GM23338 (cell line): ENCODE data around the gene BBS1. TPM values are rescaled to one million over a fixed set of nuclear protein-coding genes. Genes with fewer than 3 reads are reported as not detected.

Experiments
- ATAC-seq: fragments of 200-7000 bp; cut with Tn5 transposase; 3 replicates; pipeline ENCODE4 v1.9.1; 2020
- DNase-seq: peaks from one replicate; pipeline ENCODE4 v3.0.0-alpha.2; 2015; ENCODE audit warnings: low spot score
- H2AFZ ChIP-seq: fragments of 200-600 bp; sonication (generic); 2 replicates; pipeline ENCODE4 v1.8.0; 2016; ENCODE audit warnings: antibody characterized with exemption, mild to moderate bottlenecking, moderate library complexity
- H3F3A ChIP-seq: fragments of 200-600 bp; sonication (generic); replicated peaks from 2 replicates; pipeline ENCODE4 v1.8.0; 2017; ENCODE audit warnings: antibody characterized with exemption, mixed run types, low read depth
- H3K27ac ChIP-seq: fragments of 200-600 bp; sonication (generic); 2 replicates; pipeline ENCODE4 v1.6.1; 2016; ENCODE audit warnings: low read depth
- H3K27me3 ChIP-seq: fragments of 200-600 bp; sonication (generic); 2 replicates; pipeline ENCODE4 v1.8.0; 2016; ENCODE audit warnings: mild to moderate bottlenecking, mixed run types, moderate library complexity; ENCODE audit not compliant: insufficient read depth
- H3K36me3 ChIP-seq: fragments of 200-600 bp; sonication (generic); 2 replicates; pipeline ENCODE4 v1.8.0; 2016; ENCODE audit warnings: mild to moderate bottlenecking; ENCODE audit not compliant: insufficient read depth
- H3K4me1 ChIP-seq: fragments of 200-600 bp; sonication (generic); 2 replicates; pipeline ENCODE4 v1.8.0; 2016; ENCODE audit warnings: mild to moderate bottlenecking, moderate library complexity; ENCODE audit not compliant: insufficient read depth
- H3K4me2 ChIP-seq: fragments of 200-600 bp; sonication (generic); 2 replicates; pipeline ENCODE4 v1.7.1; 2017; ENCODE audit warnings: mixed run types
- H3K4me3 ChIP-seq: fragments of 200-600 bp; sonication (generic); 2 replicates; pipeline ENCODE4 v1.6.1; 2016; ENCODE audit warnings: mixed run types
- H3K79me2 ChIP-seq: fragments of 200-600 bp; sonication (generic); replicated peaks from 2 replicates; pipeline ENCODE4 v1.8.0; 2017; ENCODE audit warnings: mild to moderate bottlenecking; ENCODE audit not compliant: insufficient read depth
- H3K9me2 ChIP-seq: fragments of 200-600 bp; sonication (generic); 2 replicates; pipeline ENCODE4 v1.8.0; 2017; ENCODE audit not compliant: insufficient read depth
- H4K20me1 ChIP-seq: fragments of 200-600 bp; sonication (generic); replicated peaks from 2 replicates; pipeline ENCODE4 v1.8.0; 2017; ENCODE audit warnings: mild to moderate bottlenecking; ENCODE audit not compliant: insufficient read depth
- H3K27ac Mint-ChIP-seq: 2 replicates; pipeline ENCODE4 v1.8.0; 2020; ENCODE audit warnings: inconsistent platforms, mild to moderate bottlenecking, moderate library complexity, mixed read lengths
- H3K27me3 Mint-ChIP-seq: 3 replicates; pipeline ENCODE4 v1.8.0; 2022; ENCODE audit warnings: low read depth, mild to moderate bottlenecking, moderate library complexity, mixed read lengths, inconsistent platforms; ENCODE audit not compliant: insufficient read depth, poor library complexity
- H3K36me3 Mint-ChIP-seq: 3 replicates; pipeline ENCODE4 v1.8.0; 2021; ENCODE audit warnings: low read depth, mild to moderate bottlenecking, inconsistent platforms, moderate library complexity, mixed read lengths
- H3K4me1 Mint-ChIP-seq: 3 replicates; pipeline ENCODE4 v1.8.0; 2020; ENCODE audit warnings: mild to moderate bottlenecking, inconsistent platforms, mixed read lengths
- H3K4me3 Mint-ChIP-seq: 3 replicates; pipeline ENCODE4 v1.8.0; 2021; ENCODE audit warnings: moderate library complexity, mild to moderate bottlenecking, inconsistent platforms, mixed read lengths
- H3K9me3 Mint-ChIP-seq: 3 replicates; pipeline ENCODE4 v1.8.0; 2020; ENCODE audit warnings: moderate library complexity, mild to moderate bottlenecking, inconsistent platforms, mixed read lengths
- EZH2phosphoT487 ChIP-seq: fragments of 200-600 bp; sonication (generic); IDR thresholded peaks from one replicate; pipeline ENCODE4 v1.8.1; 2018; ENCODE audit warnings: antibody characterized with exemption; ENCODE audit not compliant: unreplicated experiment
- JUNB ChIP-seq: IDR thresholded peaks from one replicate; pipeline ENCODE4 v1.6.1; 2016; ENCODE audit warnings: antibody characterized with exemption; ENCODE audit not compliant: unreplicated experiment
- NANOG ChIP-seq: IDR thresholded peaks from 2 replicates; pipeline ENCODE4 v1.6.1; 2016; ENCODE audit warnings: antibody characterized with exemption, borderline replicate concordance
- STAT1 ChIP-seq: IDR thresholded peaks from one replicate; pipeline ENCODE4 v1.6.1; 2016; ENCODE audit warnings: antibody characterized with exemption; ENCODE audit not compliant: unreplicated experiment
- ZNF331 ChIP-seq: fragments of 250-450 bp; sonication (Bioruptor Pico); IDR thresholded peaks from 2 replicates; pipeline ENCODE4 v1.5.0; 2020; ENCODE audit warnings: low read depth, mild to moderate bottlenecking, moderate library complexity
- polyA plus RNA-seq: library from polyadenylated mRNA; unstranded; fragments of >200 nt; fragmentation: Nextera tagmentation; extraction: Ambion mirVana; gene quantifications from 2 replicates; pipeline ENCODE4 v1.2.1, GENCODE V29; 2016
- total RNA-seq: library from RNA; depleted of rRNA; stranded (reverse); fragments of >200 nt; shearing (Covaris generic); gene quantifications from 2 replicates; pipeline ENCODE4 v1.2.3, GENCODE V29; 2014
- TF ChIP-seq, protein P1 (sequence below): fragments of 250-450 bp; sonication (Bioruptor Pico); IDR thresholded peaks from 2 replicates; pipeline ENCODE4 v1.5.0; 2020; ENCODE audit warnings: mild to moderate bottlenecking, moderate library complexity
- TF ChIP-seq, protein P2 (sequence below): IDR thresholded peaks from one replicate; pipeline ENCODE4 v1.6.1; 2018; ENCODE audit warnings: antibody characterized with exemption; ENCODE audit not compliant: unreplicated experiment

The BBS1 gene
- total and polyA plus RNA-seq, 2 experiments from 2014 or later = 11.6 to 41.3 TPM

DNA sequence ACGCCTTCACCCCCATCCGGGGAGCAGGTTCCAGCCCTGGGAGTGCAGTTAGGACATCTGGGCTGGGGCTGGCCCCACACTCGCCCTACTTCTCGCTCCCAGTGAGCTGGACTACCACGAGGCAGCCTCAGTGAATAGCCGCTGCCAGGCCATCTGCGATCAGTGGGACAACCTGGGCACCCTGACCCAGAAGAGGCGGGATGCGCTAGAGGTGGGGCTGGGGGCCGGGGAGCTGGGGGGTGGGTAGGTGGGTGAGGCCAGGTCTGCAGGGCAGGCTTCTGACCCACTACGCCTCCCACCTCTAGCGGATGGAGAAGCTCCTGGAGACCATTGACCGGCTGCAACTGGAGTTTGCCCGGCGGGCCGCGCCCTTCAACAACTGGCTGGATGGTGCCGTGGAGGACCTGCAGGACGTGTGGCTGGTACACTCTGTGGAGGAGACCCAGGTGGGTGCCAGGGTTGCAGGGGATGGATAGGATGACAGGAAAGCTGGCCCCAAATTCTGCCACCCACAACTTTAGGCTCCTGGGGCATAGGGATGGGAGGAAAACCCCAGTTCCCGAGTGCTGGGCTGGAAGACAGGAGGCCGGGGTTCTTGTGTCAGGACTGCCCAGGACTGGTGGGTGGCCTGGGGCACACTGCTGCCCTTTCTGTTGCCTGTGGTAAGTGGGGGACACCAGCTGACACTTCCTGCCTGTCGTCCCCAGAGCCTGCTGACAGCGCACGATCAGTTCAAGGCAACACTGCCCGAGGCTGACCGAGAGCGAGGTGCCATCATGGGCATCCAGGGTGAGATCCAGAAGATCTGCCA is 49.6 kb downstream of the BBS1 start (continued):
- TF ChIP-seq, protein P1, sequence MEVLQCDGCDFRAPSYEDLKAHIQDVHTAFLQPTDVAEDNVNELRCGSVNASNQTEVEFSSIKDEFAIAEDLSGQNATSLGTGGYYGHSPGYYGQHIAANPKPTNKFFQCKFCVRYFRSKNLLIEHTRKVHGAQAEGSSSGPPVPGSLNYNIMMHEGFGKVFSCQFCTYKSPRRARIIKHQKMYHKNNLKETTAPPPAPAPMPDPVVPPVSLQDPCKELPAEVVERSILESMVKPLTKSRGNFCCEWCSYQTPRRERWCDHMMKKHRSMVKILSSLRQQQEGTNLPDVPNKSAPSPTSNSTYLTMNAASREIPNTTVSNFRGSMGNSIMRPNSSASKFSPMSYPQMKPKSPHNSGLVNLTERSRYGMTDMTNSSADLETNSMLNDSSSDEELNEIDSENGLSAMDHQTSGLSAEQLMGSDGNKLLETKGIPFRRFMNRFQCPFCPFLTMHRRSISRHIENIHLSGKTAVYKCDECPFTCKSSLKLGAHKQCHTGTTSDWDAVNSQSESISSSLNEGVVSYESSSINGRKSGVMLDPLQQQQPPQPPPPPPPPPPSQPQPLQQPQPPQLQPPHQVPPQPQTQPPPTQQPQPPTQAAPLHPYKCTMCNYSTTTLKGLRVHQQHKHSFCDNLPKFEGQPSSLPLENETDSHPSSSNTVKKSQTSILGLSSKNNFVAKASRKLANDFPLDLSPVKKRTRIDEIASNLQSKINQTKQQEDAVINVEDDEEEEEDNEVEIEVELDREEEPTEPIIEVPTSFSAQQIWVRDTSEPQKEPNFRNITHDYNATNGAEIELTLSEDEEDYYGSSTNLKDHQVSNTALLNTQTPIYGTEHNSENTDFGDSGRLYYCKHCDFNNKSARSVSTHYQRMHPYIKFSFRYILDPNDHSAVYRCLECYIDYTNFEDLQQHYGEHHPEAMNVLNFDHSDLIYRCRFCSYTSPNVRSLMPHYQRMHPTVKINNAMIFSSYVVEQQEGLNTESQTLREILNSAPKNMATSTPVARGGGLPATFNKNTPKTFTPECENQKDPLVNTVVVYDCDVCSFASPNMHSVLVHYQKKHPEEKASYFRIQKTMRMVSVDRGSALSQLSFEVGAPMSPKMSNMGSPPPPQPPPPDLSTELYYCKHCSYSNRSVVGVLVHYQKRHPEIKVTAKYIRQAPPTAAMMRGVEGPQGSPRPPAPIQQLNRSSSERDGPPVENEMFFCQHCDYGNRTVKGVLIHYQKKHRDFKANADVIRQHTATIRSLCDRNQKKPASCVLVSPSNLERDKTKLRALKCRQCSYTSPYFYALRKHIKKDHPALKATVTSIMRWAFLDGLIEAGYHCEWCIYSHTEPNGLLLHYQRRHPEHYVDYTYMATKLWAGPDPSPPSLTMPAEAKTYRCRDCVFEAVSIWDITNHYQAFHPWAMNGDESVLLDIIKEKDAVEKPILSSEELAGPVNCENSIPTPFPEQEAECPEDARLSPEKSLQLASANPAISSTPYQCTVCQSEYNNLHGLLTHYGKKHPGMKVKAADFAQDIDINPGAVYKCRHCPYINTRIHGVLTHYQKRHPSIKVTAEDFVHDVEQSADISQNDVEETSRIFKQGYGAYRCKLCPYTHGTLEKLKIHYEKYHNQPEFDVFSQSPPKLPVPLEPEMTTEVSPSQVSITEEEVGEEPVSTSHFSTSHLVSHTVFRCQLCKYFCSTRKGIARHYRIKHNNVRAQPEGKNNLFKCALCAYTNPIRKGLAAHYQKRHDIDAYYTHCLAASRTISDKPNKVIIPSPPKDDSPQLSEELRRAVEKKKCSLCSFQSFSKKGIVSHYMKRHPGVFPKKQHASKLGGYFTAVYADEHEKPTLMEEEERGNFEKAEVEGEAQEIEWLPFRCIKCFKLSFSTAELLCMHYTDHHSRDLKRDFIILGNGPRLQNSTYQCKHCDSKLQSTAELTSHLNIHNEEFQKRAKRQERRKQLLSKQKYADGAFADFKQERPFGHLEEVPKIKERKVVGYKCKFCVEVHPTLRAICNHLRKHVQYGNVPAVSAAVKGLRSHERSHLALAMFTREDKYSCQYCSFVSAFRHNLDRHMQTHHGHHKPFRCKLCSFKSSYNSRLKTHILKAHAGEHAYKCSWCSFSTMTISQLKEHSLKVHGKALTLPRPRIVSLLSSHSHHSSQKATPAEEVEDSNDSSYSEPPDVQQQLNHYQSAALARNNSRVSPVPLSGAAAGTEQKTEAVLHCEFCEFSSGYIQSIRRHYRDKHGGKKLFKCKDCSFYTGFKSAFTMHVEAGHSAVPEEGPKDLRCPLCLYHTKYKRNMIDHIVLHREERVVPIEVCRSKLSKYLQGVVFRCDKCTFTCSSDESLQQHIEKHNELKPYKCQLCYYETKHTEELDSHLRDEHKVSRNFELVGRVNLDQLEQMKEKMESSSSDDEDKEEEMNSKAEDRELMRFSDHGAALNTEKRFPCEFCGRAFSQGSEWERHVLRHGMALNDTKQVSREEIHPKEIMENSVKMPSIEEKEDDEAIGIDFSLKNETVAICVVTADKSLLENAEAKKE (CRISPR knock-in tag) = no peak
- TF ChIP-seq STAT1 (no peak), NANOG (no peak)

DNA sequence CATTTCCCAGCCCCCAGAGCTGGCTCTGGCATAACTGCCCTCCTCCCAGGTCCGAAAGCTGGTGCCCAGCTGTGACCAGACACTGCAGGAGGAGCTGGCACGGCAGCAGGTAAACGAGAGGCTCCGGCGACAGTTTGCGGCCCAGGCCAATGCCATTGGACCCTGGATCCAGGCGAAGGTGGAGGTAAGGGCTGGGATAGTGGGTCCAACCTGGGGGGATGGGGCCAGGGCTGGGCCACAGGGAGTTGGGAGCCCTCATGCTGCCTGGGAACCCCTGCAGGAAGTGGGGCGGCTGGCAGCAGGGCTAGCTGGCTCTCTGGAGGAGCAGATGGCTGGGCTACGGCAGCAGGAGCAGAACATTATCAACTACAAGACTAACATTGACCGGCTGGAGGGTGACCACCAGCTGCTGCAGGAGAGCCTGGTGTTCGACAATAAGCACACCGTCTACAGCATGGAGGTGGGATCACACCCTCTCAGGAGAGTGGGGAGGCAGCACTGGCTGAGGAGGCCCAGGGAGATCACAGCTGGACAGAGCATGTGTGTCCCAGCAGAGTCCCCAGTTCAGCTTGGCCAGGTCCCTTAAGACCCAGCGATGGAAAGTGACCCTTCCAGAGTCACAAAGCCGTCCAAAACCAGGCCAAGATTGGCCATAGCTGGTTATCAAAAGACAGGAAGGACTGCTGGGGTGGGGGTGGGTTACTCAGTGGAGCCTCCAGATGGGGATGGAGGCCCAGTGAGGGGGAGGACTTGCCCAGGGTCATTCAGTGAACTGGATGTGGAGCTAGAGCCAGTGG is 50.9 kb downstream of the BBS1 start:
- Mint-ChIP-seq H3K4me3 (no peak overlapping the region), H3K36me3 (peaks cover 14% of the 10 kb centered on the region), H3K4me1 (no peaks in the 10 kb centered on the region; the same call in 2 of the 3 replicates), H3K27me3 (peaks cover 15% of the 10 kb centered on the region), H3K27ac (no peak overlapping the region), H3K9me3 (no peaks in the 10 kb centered on the region)
- Histone ChIP-seq H3K27ac (no peak overlapping the region), H3K4me3 (no peak overlapping the region), H3K4me2 (no peak overlapping the region), H3K9me2 (no peaks in the 10 kb centered on the region), H4K20me1 (no peaks in the 10 kb centered on the region), H3K36me3 (no peaks in the 10 kb centered on the region), H3K79me2 (no peaks in the 10 kb centered on the region), H3K27me3 (no peaks in the 10 kb centered on the region), H2AFZ (no peak overlapping the region), H3F3A (0 out of 2 replicates have a peak, but pooled peaks cover 3% of the 10 kb centered on the region), H3K4me1 (0 out of 2 replicates have a peak, but pooled peaks cover 4% of the 10 kb centered on the region)
- ATAC-seq = no peak
- TF ChIP-seq STAT1 (no peak), EZH2phosphoT487 (no peak), NANOG (no peak), JUNB (no peak), ZNF331 (no peak)
- TF ChIP-seq, protein P2, sequence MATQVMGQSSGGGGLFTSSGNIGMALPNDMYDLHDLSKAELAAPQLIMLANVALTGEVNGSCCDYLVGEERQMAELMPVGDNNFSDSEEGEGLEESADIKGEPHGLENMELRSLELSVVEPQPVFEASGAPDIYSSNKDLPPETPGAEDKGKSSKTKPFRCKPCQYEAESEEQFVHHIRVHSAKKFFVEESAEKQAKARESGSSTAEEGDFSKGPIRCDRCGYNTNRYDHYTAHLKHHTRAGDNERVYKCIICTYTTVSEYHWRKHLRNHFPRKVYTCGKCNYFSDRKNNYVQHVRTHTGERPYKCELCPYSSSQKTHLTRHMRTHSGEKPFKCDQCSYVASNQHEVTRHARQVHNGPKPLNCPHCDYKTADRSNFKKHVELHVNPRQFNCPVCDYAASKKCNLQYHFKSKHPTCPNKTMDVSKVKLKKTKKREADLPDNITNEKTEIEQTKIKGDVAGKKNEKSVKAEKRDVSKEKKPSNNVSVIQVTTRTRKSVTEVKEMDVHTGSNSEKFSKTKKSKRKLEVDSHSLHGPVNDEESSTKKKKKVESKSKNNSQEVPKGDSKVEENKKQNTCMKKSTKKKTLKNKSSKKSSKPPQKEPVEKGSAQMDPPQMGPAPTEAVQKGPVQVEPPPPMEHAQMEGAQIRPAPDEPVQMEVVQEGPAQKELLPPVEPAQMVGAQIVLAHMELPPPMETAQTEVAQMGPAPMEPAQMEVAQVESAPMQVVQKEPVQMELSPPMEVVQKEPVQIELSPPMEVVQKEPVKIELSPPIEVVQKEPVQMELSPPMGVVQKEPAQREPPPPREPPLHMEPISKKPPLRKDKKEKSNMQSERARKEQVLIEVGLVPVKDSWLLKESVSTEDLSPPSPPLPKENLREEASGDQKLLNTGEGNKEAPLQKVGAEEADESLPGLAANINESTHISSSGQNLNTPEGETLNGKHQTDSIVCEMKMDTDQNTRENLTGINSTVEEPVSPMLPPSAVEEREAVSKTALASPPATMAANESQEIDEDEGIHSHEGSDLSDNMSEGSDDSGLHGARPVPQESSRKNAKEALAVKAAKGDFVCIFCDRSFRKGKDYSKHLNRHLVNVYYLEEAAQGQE = no peak
- no peak for DNase-seq
